GM12872 (cell line): ENCODE results near the gene LHX3.

ENCODE experiments used
- CTCF ChIP-seq: IDR thresholded peaks from 3 replicates; pipeline ENCODE4 v1.5.1; 2011; ENCODE audit warnings: low read depth, mild to moderate bottlenecking, low read length, moderate library complexity; ENCODE audit not compliant: insufficient read depth

Gene LHX3

DNA sequence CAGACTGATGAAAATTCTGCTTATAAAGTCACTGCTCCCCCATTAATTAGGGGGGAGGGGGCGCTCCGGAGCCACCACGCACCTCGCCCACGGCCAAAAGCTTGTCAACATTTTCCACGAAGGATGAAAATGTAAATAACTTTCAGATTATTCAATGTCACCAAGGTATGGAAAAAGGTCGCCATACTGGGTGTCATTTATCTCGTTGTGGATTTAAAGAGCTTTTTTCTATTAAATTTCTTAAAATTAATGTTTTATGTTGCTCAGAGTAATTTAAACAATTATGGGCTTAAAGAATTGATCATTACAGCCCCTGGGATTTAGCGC is 13.0 kb downstream of the LHX3 start:
- no peak for TF ChIP-seq CTCF

DNA sequence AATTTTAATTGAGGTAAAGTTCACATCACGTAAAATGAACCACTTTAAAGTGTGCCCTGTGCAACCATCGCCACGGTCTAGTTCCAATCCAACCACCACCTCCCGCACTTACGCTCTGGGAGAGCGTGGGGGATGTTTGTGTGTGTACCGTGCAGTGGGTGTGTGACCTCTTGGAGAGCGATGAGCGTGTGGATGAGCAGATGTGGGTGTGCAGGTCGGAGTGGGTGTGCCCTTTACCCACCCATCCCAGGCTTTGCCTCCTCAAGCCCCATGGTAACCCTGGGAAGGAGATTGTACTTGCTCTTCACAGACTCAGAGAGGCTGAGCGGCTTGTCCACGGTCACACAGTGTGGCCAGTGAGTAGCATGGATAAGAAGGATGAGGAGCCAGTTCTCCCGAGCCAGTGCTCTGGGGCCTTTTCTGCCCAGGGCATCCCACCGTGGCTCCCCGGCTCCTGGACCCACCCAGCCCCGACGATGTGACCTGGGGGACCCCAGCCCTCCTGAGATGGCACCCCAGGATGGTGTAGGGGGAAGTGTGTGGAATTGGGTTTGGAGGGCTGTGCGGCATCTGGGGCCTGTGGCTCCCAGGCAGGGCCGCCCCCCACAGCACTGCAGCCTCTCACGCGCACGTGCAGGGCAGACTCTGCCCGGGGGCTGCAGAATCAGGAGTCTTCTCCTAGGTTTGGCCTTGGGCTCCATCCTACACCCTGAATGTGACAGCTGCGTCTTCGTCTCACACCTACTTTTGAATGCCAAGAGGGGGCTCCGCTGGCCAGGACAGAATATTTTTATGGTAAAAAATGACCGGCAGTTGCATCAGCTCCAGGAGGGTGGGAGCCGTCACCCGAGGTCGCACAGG is 13.6 kb downstream of the LHX3 start:
- no peak for TF ChIP-seq CTCF

GRCh38 chr9:136190656-136191055 is 14.3 kb downstream of the LHX3 start:
- TF ChIP-seq CTCF = no peak

DNA sequence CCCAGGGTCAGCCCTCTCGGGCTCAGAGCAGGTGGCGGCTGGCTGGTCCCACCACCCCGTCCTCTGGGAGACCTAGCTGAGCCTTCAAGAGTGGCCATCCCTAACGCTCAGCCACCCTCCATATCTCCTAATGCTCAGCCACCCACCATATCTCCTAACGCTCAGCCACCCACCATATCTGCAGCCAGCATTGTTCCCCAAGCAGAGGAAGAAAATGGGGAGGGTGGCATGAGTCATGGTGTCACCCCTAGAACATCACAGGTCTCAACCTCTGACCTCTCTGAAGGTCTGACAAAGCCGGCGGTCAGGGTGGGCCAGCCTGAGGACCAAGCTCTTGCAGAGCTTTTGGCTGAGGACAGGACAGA is 14.7 kb downstream of the LHX3 start:
- no peak for TF ChIP-seq CTCF

GRCh38 chr9:136189394-136190236 is 15.3 kb downstream of the LHX3 start:
- TF ChIP-seq CTCF = no peak

GRCh38 chr9:136187683-136188586 is 17.0 kb downstream of the LHX3 start:
- TF ChIP-seq CTCF = no peak

DNA sequence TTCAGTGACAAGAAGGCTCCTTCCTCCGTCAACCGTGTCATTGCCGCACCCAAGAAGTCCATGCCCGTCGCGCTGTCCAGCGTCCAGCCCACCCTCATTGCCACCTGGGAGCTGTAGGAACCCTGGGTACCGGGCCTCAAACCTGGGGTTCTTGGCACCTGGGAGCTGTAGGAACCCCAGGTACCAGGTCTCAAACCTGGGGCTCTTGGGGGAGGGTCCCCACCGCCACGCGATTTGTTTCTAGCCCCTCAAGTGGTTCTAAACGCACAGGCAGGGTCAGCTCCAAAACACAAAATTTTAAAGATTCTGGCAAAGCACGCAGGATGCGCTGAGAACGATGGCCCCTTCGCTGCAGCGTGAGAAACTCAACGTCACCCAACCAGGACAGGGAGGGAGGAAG is 17.7 kb downstream of the LHX3 start:
- TF ChIP-seq CTCF = no peak
